Measurements from ENCODE around the gene CYP46A1.
"Not testable (repeated sequence)": the region's sequence is repeated elsewhere in the genome, so short reads cannot be mapped to it uniquely, and the experiment has no call there.

The CYP46A1 gene

DNA sequence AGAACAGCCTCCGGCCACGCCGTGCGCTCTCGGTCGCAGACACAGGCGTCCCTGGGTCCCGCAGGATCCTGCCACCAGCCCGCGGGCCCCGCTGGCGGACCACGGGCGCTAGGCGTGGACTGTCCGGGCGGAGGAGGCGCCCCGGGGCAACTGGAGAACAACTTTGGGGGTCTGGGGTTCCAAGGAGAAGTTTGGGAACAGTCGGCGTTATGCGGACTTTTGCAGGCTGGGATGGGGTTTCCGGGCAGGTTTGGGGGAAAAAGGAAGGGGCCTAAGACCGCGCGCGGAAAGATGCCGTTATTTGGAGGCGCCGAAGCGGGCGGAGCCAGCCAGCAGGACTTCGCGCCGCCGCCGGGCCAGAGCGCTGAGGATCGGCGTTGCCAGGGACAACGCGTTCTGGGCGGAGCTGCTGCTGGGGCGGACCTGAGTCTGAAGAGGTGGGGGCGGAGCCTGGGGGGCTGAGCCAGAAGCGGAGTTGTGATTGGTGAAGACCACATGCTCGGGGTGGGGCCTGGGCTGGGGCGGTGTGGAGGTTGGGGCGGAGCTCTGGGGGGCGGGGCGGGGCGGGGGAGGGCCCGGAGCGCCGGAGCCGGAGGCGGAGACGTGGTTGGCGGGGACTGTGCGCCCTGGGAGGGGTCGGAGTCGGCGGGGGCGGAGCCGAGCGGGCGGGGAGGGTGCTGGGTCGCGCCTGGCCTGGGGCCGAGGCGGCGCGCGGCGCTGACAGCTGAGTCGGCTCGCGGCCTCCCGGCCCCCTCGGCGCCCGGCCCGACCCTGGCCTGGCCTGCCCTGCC, at the start of gene CYP46A1:
TSS of gene CYP46A1 (plus strand) at position 680 of the 791 bp plus-strand sequence. CDS start 120 bp downstream, outside the sequence.
- peak; percentile 100 for DNase-seq (ENCODE audit: low spot score)

DNA sequence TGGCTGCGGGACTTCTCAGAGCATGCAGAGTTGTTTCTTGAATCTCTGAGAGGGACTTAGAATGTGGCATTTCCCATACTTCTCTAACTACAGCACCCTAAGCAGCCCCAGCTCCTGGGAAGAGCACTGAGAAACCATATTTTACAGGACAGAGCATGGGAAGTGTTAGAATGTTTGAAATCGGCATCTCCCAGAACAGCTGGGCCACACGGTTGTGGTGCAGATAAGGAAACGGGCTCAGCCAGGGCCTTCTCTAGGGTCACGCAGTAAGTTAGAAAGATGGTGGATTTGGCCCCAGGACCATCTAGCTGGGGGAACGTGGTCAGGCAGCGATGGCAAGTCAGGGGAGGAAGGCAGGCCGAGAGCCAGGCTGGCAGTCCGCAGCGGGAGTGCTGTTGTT, 49.7 kb upstream of the CYP46A1 start:
- DNase-seq (ENCODE audit: low spot score): no peak

DNA sequence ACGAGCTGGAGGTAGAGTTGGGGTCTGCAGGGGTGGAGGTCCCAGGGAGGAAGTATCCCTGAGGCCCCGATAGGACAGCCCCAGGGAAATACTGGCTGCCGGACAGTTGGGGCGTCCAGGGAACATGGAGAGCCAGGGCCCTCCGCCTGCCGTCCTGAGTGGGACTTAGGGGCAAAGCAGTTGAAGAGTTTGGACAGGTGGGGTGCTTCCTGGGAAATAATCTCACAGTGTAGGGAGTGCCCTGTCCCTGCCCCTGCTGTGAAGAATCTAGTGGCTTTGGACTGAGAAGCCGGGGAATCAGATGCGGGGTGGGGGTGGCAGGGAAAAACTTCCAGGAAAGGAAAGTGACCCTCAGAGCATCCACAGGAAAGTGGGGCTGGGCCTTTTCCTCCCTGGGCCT, 49.0 kb upstream of the CYP46A1 start:
- DNase-seq (ENCODE audit: low spot score): no peak

DNA sequence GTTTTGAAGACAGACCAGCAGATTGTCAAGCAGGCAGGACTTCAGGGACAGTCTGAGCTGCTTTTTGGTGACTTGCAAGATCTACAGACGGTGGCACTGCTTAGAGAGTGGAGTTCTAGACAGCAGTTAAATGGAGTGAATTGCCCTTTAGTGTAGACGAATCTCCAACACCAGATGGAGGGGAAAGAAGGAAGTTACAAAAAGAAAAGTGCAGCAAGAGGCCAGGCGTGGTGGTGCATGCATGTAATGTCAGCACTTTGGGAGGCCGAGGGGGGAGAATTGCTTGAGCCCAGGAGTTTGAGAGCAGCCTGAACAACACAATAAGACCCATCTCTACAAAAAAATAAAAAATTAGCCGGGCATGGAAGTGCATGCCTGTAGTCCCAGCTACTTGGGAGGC, 47.6 kb upstream of the CYP46A1 start:
- no peak for DNase-seq (ENCODE audit: low spot score)

DNA sequence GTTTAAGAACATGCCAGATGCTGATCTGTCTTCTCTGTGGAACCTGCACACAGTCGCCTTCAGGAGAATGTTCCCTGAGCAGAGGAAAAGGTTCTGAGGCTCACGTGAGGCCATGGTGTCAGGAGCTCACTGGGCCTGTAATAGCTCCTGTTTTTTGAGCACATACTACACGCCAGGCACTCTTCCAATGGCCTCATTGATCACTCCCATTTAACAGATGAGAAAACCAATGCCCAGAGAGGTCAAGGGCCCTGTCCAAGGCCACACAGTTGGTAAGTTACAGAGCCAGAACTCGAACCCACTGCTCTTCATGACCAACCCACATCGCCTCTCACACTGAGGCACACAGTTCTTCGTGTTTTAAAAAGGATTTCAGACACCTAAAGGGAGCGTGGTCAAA, 46.5 kb upstream of the CYP46A1 start:
- DNase-seq (ENCODE audit: low spot score): no peak

DNA sequence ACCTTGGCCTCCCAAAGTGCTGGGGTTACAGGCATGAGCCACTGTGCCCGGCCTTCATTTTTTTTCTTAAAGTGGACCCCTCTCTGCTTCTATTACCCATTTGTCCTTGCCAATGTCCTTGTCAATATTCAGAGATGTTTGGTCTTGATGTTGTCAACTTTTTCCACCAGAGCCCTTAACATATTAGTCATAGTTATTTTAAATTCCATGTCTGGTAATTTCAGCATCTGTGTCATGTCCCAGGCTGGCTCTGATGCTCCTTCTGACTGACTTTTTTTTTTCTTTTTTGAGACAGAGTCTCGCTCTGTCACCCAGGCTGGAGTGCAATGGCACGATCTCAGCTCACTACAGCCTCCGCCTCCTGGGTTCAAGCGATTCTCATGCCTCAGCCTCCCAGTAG, 41.3 kb upstream of the CYP46A1 start:
- DNase-seq (ENCODE audit: low spot score): not testable (repeated sequence)

DNA sequence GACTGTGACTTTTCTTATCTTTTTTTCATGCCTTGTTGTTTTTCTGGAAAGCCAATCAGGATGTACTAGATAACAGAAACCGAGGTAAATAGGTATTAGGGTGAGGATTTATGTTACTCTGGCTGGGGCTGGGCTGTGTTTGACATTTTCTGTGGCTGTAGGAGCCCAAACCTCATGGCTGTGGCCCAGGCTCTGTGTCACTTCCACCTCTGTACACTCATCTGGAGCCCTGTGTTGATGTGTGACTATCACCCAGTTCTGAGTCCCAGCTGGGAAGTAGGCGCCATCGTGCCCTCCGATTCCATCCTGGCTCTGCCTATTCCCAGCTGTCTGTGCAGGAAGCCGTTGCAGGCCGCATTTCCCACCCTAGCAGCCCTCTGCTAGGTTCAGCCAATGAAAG, 40.8 kb upstream of the CYP46A1 start:
- no peak for DNase-seq (ENCODE audit: low spot score)

DNA sequence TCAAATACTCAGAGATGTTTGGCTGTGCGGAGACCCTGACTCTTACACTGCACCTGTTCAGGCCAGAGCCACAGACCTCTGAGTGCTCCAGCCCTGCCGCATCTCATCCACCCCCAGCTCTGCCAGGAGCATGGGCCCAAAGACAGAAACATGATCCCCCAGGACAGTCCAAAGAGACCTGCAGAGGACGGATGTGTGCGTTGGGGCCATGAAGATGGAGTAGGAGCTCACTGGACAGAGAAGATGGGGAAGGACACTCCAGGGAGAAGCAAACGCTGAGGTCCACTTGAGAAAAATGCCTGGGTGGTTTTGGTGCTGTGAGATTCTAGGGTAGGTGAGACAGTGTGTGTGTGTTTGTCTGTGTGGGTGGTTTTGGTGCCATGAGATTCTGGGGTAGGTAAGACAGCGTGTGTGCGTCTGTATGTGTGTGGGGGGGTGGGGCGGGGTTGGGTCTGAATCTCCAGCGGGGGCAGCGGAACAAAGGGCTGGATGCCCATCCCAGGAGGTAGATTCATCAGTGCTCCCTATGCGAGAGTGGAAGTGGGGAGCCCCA, 40.0 kb upstream of the CYP46A1 start:
- no peak for DNase-seq (ENCODE audit: low spot score)

DNA sequence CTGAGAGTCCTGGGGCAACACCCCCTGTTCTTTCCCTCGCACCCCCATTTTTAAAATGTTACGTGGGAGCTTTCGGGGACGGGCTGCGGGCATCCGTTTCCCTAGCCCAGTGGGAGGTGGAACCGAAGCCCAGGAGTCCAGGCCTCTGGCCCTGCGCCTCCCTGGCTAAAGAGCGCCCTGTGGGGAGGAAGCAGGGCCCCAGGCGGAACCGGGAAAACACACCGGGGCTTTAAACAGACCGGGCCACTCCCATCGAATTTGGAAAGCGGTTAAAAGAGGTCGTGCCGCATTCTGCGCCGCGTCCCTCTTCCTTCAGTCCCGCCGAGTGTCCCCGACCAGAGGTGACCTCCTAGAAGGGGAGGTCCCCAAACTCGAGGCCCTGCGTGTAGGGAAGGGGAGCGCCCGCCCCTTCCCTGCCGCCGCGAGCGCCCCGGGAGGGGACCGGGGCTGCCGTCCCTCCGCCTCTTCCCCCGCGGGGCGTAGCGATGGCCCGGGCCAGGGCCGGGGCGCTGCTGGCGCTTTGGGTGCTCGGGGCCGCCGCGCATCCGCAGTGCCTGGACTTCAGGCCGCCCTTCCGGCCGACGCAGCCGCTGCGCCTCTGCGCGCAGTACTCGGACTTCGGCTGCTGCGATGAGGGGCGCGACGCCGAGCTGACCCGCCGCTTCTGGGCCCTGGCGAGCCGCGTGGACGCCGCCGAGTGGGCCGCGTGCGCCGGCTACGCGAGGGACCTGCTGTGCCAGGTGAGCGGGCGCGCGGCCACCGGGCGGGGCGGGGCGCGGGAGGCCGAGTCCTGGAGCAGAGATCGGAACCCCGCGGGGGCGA, 39.2 kb upstream of the CYP46A1 start, which contains the start of gene HHIPL1:
TSS of gene HHIPL1 (plus strand) at position 407 of the 822 bp plus-strand sequence. CDS start at position 486, 79 bp downstream.
- DNase-seq (ENCODE audit: low spot score): no peak

DNA sequence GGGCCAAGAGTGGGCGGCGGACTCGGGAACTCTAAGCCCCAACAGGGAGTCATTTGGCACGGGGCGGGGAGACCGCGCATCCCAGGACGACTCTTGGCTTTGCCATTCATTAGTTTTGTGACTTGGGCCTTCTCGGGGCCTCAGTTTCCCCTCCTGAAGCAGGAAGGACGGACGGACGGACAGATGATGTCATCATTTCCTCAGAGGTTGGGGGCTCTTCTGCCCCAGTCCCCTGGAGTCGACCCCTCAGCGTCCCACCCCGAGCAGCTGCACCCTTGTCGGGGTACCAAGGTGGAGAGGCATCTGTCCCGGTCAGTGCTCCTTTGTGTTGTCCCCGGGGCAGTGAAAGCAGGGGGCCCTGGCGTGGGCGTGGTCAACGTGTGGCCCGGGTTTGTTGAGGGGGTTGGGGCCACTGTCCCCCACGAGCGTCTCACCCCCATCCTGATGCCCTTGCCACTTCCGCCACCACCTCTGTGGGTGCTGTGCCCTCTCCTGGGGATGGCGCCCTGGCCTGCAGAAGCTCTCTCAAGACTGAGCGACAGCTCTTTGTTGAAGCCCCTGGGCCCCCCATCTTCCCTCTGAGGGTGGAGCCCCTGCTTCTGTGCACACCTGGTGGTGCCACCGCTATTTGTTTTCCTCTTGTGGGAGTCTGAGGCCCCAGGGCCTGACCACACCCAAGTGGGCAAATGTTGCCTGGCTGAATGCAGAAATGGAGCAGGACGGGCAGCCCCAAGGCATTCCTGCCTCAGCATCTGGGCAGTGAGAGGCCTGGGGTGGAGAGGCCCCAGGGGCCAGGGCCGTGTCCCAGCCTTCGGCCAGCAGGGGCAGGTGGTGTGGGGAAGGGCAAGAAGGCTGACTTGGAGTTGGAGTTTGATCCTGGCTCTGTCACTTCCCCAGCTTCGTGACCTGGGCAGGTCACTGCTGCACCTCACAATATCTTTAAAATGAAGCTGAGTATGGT, 38.3 kb upstream of the CYP46A1 start:
- DNase-seq (ENCODE audit: low spot score): no peak

DNA sequence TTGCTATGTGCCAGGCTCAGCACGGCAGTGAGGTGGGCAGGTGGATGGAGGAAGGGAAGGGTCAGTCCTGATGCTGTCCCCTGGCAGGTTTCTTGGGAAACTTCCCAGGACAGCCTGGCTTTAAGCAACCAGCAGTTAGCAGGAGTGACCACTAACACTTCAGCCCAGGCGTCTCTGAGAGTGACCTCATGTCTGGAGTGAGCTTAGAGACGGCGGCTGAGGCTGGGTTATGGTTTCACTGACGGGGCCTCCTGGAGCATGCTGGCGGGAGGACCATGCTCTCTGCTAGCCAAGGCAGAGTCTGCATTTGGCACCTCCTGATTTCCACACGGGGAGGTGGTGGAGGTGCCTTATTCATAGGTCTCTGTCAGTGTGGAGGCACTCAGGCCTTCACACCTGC, 36.7 kb upstream of the CYP46A1 start:
- DNase-seq (ENCODE audit: low spot score): no peak

DNA sequence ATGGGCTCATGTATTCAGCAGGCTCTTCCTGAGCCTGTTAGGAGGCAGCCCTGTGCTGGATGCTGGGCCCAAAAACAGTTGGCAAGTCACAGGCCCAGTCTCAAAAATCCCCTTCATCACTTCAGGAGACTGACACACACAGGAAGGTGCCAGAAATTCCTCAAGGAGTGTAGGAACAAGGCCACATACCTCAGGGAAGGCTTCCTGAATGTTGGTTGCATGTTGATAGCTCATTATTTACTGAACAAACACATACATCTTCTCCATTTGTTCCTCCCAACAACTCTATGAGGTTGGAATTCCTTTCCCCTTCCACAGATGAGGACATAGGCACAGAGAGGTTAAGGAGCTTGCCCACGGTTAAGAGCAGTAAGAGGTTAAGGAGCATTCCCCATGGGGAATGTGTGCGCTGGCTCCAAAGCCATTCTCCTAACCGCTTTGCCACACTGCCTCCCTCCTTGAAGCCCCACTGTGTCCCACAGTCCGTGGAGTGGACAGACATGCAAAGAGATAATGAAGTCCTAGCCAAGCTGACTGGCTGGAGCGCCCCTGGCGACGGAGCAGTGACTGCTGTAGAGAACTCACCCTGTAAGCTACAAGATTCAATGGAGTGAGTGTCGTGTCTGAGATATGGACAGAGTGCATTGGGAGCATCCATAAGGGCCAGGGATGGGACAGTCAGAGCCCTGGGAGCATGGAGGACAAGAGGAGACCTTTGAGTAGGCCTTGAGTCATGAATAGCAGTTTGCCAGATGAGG, 35.9 kb upstream of the CYP46A1 start:
- no peak for DNase-seq (ENCODE audit: low spot score)

DNA sequence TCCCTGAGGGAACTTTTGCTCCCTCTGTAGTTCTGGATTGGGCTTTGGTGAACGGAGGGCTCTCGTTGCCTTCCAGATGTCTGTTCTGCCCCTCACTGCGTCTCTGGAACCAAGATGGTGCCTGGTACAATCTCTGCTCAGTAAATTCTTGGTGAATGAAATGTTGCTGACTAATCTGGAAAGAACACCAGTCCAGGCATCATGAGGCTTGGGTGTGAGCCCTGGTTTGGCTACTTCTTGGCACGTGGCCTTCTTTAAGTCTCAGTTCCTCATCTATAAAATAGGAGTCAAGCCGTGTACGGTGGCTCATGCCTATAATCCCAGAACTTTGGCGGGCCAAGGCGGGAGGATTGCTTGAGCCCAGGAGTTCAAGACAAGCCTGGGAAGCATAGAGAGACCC, 34.9 kb upstream of the CYP46A1 start:
- DNase-seq (ENCODE audit: low spot score): no peak

DNA sequence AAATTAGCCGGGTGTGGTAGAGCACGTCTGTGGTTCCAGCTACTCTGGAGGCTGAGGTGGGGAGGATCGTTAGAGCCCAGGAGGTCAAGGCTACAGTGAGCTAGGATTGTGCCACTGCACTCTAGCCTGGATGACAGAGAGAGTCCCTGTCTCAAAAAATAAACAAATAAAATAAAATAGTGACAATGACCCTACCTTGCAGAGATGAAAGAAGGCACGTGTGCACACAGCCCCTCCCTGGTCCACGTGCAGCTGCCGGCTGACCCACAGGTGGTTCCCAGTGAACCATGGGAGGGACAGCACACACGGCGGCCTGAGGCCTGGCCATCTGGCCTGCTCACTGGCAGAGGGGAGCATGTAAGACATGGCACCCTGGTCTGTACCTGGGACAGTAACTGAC, 34.5 kb upstream of the CYP46A1 start:
- no peak for DNase-seq (ENCODE audit: low spot score)

DNA sequence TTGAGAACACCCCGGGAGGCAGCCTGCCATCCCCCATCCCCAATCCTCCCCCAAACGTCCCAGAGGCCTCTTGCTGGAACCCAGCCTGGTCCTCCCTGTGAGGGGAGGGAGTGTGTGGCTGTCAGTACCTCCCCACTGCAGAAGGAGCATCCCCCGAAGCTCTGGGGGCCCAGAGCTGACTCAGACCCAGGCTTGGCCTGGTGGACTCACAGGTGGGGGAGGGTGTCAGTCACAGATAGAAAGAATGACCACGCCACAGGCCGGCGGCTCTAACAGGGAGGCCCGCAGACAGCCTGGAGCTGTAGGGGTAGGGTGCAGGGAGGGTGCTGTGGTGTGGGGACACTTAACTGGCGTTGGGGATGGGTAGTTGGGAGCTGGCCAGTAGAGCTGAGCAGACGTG, 33.9 kb upstream of the CYP46A1 start:
- no peak for DNase-seq (ENCODE audit: low spot score)

DNA sequence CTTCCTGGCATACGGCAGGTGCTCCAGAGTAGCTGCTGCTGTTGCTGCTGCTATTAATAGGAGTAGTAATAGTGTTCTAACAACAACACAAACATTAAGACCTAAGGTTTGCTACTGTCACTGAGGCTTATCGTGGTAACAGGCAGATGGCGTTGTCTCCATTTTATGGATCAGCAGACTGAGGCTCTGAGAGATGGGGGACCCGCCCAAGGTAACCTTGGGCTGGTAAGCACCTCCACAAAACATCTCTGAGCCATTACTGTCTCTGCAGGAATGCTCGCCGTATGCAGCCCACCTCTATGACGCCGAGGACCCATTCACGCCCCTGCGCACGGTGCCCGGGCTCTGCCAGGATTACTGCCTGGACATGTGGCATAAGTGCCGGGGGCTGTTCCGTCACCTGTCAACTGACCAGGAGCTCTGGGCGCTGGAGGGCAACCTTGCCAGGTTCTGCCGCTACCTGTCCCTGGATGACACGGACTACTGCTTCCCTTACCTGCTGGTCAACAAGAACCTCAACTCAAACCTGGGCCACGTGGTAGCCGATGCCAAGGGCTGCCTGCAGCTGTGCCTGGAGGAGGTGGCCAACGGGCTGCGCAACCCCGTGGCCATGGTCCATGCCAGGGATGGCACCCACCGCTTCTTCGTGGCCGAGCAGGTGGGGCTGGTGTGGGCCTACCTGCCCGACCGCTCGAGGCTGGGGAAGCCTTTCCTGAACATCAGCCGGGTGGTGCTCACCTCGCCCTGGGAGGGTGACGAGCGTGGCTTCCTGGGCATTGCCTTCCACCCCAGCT, 31.9 kb upstream of the CYP46A1 start:
- no peak for DNase-seq (ENCODE audit: low spot score)

DNA sequence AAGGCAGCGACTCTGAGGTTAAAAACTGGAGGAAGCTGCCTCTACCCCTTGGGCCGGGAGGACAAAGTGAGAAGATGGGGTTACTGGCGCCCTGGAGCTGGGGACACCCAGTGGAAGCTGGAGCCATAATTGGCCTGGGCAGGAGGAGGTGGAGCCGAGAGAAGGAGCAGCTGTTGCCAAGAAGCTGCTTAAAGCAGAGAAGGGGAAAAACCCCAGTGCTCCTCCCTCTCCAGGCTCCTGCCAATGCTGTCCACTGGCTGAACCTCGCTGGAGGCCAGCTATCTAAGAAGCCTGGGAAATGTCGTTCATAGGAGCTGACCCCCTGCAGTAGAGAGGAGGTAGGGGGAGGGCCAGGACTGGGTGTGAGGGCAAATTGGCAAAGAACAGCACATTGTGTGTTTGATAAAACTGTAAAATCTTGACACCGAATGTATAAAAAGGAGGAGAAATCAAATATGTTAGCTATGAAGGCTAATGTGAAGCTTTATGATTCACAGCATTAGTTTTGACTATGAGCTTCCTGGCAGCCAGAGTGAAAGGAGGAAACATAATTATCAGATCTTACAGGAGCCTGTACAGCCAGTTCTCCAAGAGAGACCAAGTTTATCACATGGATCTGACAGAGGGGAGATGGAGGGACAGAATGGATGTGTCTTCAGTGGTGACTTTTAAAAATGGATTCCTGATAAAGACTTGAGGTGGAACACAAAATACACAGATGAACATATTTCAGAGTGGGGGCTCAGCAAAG, 29.7 kb upstream of the CYP46A1 start:
- DNase-seq (ENCODE audit: low spot score): no peak

DNA sequence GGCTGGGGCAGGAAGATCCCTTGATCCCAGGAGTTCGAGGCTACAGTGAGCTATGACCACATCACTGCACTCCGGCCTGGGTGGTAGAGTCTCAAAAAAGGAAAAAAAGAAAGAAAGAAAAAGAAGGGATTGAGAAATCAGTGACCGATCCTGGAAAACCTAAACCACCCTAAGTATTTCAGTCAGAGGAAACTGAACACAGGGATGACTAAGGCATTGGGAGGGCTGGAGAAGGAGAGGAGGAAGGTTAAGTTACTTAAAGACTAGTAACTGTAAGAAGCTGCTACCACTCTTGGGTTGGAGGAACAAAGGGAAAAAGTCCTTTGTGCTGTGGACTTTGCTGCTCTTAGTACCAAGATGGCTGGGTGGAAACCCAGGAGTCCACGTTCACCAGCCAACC, 28.6 kb upstream of the CYP46A1 start:
- DNase-seq (ENCODE audit: low spot score): no peak

DNA sequence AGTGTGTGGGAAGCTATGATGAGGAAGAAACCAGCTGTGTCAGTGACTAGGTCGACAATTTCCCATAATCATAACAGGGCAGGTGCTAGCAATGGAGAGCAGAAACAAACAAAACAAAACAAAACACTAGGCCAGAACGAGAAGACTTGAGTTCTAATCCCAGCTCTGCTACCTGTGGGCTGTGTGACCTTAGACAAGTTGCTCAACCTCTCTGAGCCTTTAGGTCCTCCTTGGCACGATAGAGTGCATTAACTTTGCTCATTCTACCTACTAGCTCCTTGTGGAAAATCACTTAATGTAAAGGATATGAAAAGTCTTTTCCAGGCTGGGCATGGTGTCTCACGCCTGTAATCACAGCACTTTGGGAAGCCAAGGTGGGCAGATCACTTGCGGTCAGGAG, 27.9 kb upstream of the CYP46A1 start:
- no peak for DNase-seq (ENCODE audit: low spot score)
